ENCODE results near the gene TRPC4AP.

GRCh38 chr20:35077872-35078271 is 14.7 kb downstream of the TRPC4AP start:
- TF ChIP-seq CTCF (IDR thresholded peaks at IDR 0.05 in 2 of 3, conservative IDR thresholded peaks at IDR 0.05 in 1 of 3; ENCODE audit: borderline replicate concordance in 1 of 3, insufficient read depth in 1 of 3, low read depth in 2 of 3, low read length in 2 of 3) (no peak), POLR2A (IDR thresholded peaks at IDR 0.05; ENCODE audit: borderline replicate concordance, extremely low read depth, insufficient read depth, insufficient read length) (no peak), EZH2 (IDR thresholded peaks at IDR 0.05) (no peak), RAD21 (IDR thresholded peaks at IDR 0.05; ENCODE audit: low read depth) (no peak), ELF1 (IDR thresholded peaks at IDR 0.05; ENCODE audit: borderline replicate concordance, low read depth) (no peak), JUND (IDR thresholded peaks at IDR 0.05) (no peak), POLR2AphosphoS5 (IDR thresholded peaks at IDR 0.05; ENCODE audit: low read depth, low read length) (no peak), SRF (IDR thresholded peaks at IDR 0.05; ENCODE audit: low read depth) (no peak), CEBPB (IDR thresholded peaks at IDR 0.05; ENCODE audit: low read depth) (no peak), FOSL1 (IDR thresholded peaks at IDR 0.05; ENCODE audit: low read depth) (no peak), CBX3 (IDR thresholded peaks at IDR 0.05; ENCODE audit: low read depth) (no peak), TCF7L2 (IDR thresholded peaks at IDR 0.05; ENCODE audit: borderline replicate concordance, extremely low read depth, insufficient read depth, insufficient read length) (no peak)
- TF ChIP-seq, protein P1, sequence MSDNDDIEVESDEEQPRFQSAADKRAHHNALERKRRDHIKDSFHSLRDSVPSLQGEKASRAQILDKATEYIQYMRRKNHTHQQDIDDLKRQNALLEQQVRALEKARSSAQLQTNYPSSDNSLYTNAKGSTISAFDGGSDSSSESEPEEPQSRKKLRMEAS (IDR thresholded peaks at IDR 0.05), result no peak
- TF ChIP-seq, protein P2, sequence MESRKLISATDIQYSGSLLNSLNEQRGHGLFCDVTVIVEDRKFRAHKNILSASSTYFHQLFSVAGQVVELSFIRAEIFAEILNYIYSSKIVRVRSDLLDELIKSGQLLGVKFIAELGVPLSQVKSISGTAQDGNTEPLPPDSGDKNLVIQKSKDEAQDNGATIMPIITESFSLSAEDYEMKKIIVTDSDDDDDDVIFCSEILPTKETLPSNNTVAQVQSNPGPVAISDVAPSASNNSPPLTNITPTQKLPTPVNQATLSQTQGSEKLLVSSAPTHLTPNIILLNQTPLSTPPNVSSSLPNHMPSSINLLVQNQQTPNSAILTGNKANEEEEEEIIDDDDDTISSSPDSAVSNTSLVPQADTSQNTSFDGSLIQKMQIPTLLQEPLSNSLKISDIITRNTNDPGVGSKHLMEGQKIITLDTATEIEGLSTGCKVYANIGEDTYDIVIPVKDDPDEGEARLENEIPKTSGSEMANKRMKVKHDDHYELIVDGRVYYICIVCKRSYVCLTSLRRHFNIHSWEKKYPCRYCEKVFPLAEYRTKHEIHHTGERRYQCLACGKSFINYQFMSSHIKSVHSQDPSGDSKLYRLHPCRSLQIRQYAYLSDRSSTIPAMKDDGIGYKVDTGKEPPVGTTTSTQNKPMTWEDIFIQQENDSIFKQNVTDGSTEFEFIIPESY (IDR thresholded peaks at IDR 0.05; ENCODE audit: extremely low read depth, insufficient replicate concordance, low read length), result no peak
